Neural progenitor cell (in vitro differentiated cells): ENCODE measurements around the gene DNPH1. TPM values are rescaled to one million over a fixed set of nuclear protein-coding genes. Genes with fewer than 3 reads are reported as not detected.

ENCODE experiments used
- DNase-seq: peaks from one replicate; pipeline ENCODE4 v3.0.0-alpha.2; 2016; ENCODE audit warnings: low spot score
- H2AFZ ChIP-seq: fragments of 200-600 bp; sonication (generic); replicated peaks from 2 replicates; pipeline ENCODE4 v1.6.1; 2016; ENCODE audit warnings: antibody characterized with exemption
- H3F3A ChIP-seq: fragments of 200-600 bp; sonication (generic); 2 replicates; pipeline ENCODE4 v1.6.1; 2016; ENCODE audit warnings: antibody characterized with exemption, low read depth
- H3K27ac ChIP-seq: fragments of 200-600 bp; sonication (generic); 2 replicates; pipeline ENCODE4 v1.5.1; 2016; ENCODE audit warnings: mild to moderate bottlenecking
- H3K27me3 ChIP-seq: fragments of 200-600 bp; sonication (generic); 2 replicates; pipeline ENCODE4 v1.6.1; 2016; ENCODE audit warnings: mild to moderate bottlenecking, moderate library complexity
- H3K36me3 ChIP-seq: fragments of 200-600 bp; sonication (generic); 2 replicates; pipeline ENCODE4 v1.5.1; 2016
- H3K4me1 ChIP-seq: fragments of 200-600 bp; sonication (generic); 2 replicates; pipeline ENCODE4 v1.6.1; 2016; ENCODE audit warnings: mixed run types
- H3K4me2 ChIP-seq: fragments of 200-600 bp; sonication (generic); 2 replicates; pipeline ENCODE4 v1.6.1; 2016
- H3K4me3 ChIP-seq: fragments of 200-600 bp; sonication (generic); 2 replicates; pipeline ENCODE4 v1.5.1; 2016
- H3K79me2 ChIP-seq: fragments of 200-600 bp; sonication (generic); 2 replicates; pipeline ENCODE4 v1.6.1; 2016; ENCODE audit warnings: low read depth
- H3K9ac ChIP-seq: fragments of 200-600 bp; sonication (generic); 2 replicates; pipeline ENCODE4 v1.6.1; 2016
- H3K9me3 ChIP-seq: fragments of 200-600 bp; sonication (generic); 2 replicates; pipeline ENCODE4 v1.5.1; 2016; ENCODE audit warnings: low read depth
- H4K20me1 ChIP-seq: fragments of 200-600 bp; sonication (generic); 2 replicates; pipeline ENCODE4 v1.6.1; 2016; ENCODE audit warnings: low read depth
- H3K27ac Mint-ChIP-seq: 3 replicates; pipeline ENCODE4 v1.8.0; 2021; ENCODE audit warnings: mixed read lengths
- H3K27me3 Mint-ChIP-seq: 2 replicates; pipeline ENCODE4 v1.8.0; 2022; ENCODE audit warnings: low read depth, mild to moderate bottlenecking, inconsistent platforms, moderate library complexity, mixed read lengths; ENCODE audit not compliant: insufficient read depth
- H3K36me3 Mint-ChIP-seq: 3 replicates; pipeline ENCODE4 v1.8.0; 2021; ENCODE audit warnings: mixed read lengths
- H3K4me1 Mint-ChIP-seq: 3 replicates; pipeline ENCODE4 v1.8.0; 2021; ENCODE audit warnings: mixed read lengths
- H3K4me3 Mint-ChIP-seq: 3 replicates; pipeline ENCODE4 v1.8.0; 2021; ENCODE audit warnings: mild to moderate bottlenecking, moderate library complexity, mixed read lengths
- H3K9me3 Mint-ChIP-seq: 3 replicates; pipeline ENCODE4 v1.8.0; 2020; ENCODE audit warnings: mixed read lengths
- CTCF ChIP-seq: fragments of 200-600 bp; sonication (generic); IDR thresholded peaks from 2 replicates; pipeline ENCODE4 v1.5.1; 2017; ENCODE audit warnings: antibody characterized with exemption, mild to moderate bottlenecking
- EZH2 ChIP-seq: fragments of 200-600 bp; sonication (generic); IDR thresholded peaks from 2 replicates; pipeline ENCODE4 v1.6.1; 2017; ENCODE audit warnings: antibody characterized with exemption, mild to moderate bottlenecking, moderate library complexity
- EZH2phosphoT487 ChIP-seq: fragments of 200-600 bp; sonication (generic); IDR thresholded peaks from 2 replicates; pipeline ENCODE4 v1.6.1; 2017; ENCODE audit warnings: antibody characterized with exemption
- total RNA-seq: library from RNA; depleted of rRNA; stranded (reverse); fragments of >200 nt; gene quantifications from 2 replicates; pipeline ENCODE4 v1.2.3, GENCODE V29; 2015; ENCODE audit warnings: low replicate concordance

The DNPH1 gene
- total RNA-seq, 1 donor from 2014 or later, result 25.2 TPM

GRCh38 chr6:43186019-43186418 lies 43.3 kb downstream of the DNPH1 start:
- DNase-seq, result no peak
- H3K4me3 Mint-ChIP-seq, result no peak overlapping the region
- no peaks in the 10 kb centered on the region for H3K79me2 ChIP-seq
- H3K36me3 ChIP-seq, result peaks cover 3% of the 10 kb centered on the region
- no peak overlapping the region for H3K4me3 ChIP-seq
- H3K9ac ChIP-seq, result no peak overlapping the region
- H3K27ac ChIP-seq, result no peak overlapping the region
- peaks cover 23% of the 10 kb centered on the region for H3F3A ChIP-seq
- H2AFZ ChIP-seq, result no peak overlapping the region
- H3K27ac Mint-ChIP-seq, result no peak overlapping the region
- peaks cover 19% of the 10 kb centered on the region for H3K4me1 Mint-ChIP-seq
- no peak overlapping the region for H3K4me2 ChIP-seq
- H3K9me3 Mint-ChIP-seq, result no peaks in the 10 kb centered on the region
- no peaks in the 10 kb centered on the region for H3K4me1 ChIP-seq
- peaks cover 16% of the 10 kb centered on the region for H3K36me3 Mint-ChIP-seq
- no peaks in the 10 kb centered on the region for H4K20me1 ChIP-seq
- no peak for TF ChIP-seq EZH2
- TF ChIP-seq CTCF, result no peak
- TF ChIP-seq EZH2phosphoT487, result no peak
- H3K27me3 Mint-ChIP-seq, result peaks cover 7% of the 10 kb centered on the region
- H3K9me3 ChIP-seq, result no peaks in the 10 kb centered on the region
- no peaks in the 10 kb centered on the region for H3K27me3 ChIP-seq

- peaks cover 7% of the 10 kb centered on the region for H3K27me3 Mint-ChIP-seq
- peaks cover 16% of the 10 kb centered on the region for H3K36me3 Mint-ChIP-seq
- Histone ChIP-seq H3F3A (peaks cover 29% of the 10 kb centered on the region), H4K20me1 (no peaks in the 10 kb centered on the region), H3K4me1 (no peaks in the 10 kb centered on the region), H3K36me3 (peaks cover 3% of the 10 kb centered on the region), H3K27me3 (no peaks in the 10 kb centered on the region), H3K9me3 (no peaks in the 10 kb centered on the region), H3K4me3 (no peak overlapping the region), H2AFZ (no peak overlapping the region), H3K4me2 (no peak overlapping the region), H3K27ac (no peak overlapping the region), H3K9ac (no peak overlapping the region), H3K79me2 (no peaks in the 10 kb centered on the region)
- no peak overlapping the region for H3K27ac Mint-ChIP-seq
- H3K4me1 Mint-ChIP-seq, result peaks cover 20% of the 10 kb centered on the region
- DNase-seq, result no peak
- H3K9me3 Mint-ChIP-seq, result no peaks in the 10 kb centered on the region
- H3K4me3 Mint-ChIP-seq, result no peak overlapping the region
- TF ChIP-seq CTCF (no peak), EZH2phosphoT487 (no peak), EZH2 (no peak)
These were observed 43.8 kb downstream of the DNPH1 start for GRCh38 chr6:43185391-43185985.

GRCh38 chr6:43184268-43184985 lies 44.9 kb downstream of the DNPH1 start:
- no peak for DNase-seq
- H3F3A ChIP-seq, result peaks cover 30% of the 10 kb centered on the region
- no peaks in the 10 kb centered on the region for H3K9me3 Mint-ChIP-seq
- H3K27ac Mint-ChIP-seq, result no peak overlapping the region
- H3K79me2 ChIP-seq, result no peaks in the 10 kb centered on the region
- no peaks in the 10 kb centered on the region for H3K9me3 ChIP-seq
- H3K27me3 ChIP-seq, result no peaks in the 10 kb centered on the region
- H3K4me2 ChIP-seq, result no peak overlapping the region
- no peaks in the 10 kb centered on the region for H3K36me3 ChIP-seq
- H3K4me1 ChIP-seq, result no peaks in the 10 kb centered on the region
- H2AFZ ChIP-seq, result no peak overlapping the region
- H3K27me3 Mint-ChIP-seq, result peaks cover 7% of the 10 kb centered on the region
- TF ChIP-seq EZH2 (no peak), EZH2phosphoT487 (no peak), CTCF (no peak)
- no peak overlapping the region for H3K27ac ChIP-seq
- peaks cover 20% of the 10 kb centered on the region for H3K4me1 Mint-ChIP-seq
- H3K9ac ChIP-seq, result no peak overlapping the region
- no peaks in the 10 kb centered on the region for H4K20me1 ChIP-seq
- no peak overlapping the region for H3K4me3 Mint-ChIP-seq
- peaks cover 16% of the 10 kb centered on the region for H3K36me3 Mint-ChIP-seq
- no peak overlapping the region for H3K4me3 ChIP-seq
